ENCODE data around the gene SLC35F1.

The SLC35F1 gene

DNA sequence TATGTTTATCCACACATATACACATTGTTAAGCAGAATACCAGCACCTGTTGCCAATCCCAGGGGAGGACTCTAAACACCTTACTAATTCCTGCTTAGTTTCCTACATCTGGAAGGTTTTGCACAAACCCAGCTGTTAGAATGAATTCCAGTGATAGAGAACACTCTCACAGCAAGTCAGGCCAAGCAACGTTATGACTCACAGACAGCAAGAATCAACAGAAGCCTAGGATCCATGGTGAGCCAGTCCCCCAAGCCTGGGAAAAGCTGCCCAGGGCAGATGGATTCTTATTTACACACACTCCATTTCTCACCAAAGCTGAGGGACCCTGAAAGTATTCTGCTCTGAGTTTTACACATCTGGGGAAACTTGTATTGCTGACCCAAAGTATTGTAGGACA lies 291.7 kb downstream of the SLC35F1 start:
- no peaks in the 10 kb centered on the region for H3K9me2 ChIP-seq (ENCODE audit: low read depth, low read length)
- TF ChIP-seq EZH2 (IDR thresholded peaks at IDR 0.05; ENCODE audit: borderline replicate concordance, low read length): no peak
- TF ChIP-seq, protein P1, sequence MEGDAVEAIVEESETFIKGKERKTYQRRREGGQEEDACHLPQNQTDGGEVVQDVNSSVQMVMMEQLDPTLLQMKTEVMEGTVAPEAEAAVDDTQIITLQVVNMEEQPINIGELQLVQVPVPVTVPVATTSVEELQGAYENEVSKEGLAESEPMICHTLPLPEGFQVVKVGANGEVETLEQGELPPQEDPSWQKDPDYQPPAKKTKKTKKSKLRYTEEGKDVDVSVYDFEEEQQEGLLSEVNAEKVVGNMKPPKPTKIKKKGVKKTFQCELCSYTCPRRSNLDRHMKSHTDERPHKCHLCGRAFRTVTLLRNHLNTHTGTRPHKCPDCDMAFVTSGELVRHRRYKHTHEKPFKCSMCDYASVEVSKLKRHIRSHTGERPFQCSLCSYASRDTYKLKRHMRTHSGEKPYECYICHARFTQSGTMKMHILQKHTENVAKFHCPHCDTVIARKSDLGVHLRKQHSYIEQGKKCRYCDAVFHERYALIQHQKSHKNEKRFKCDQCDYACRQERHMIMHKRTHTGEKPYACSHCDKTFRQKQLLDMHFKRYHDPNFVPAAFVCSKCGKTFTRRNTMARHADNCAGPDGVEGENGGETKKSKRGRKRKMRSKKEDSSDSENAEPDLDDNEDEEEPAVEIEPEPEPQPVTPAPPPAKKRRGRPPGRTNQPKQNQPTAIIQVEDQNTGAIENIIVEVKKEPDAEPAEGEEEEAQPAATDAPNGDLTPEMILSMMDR (IDR thresholded peaks at IDR 0.05; ENCODE audit: low read length): no peak
- no peaks in the 10 kb centered on the region for H3K36me3 ChIP-seq (ENCODE audit: insufficient read depth, low read length)
- no peaks in the 10 kb centered on the region for H3K9me3 ChIP-seq (ENCODE audit: low read length)
- H3K27me3 ChIP-seq (ENCODE audit: insufficient read depth, low read length): no peaks in the 10 kb centered on the region
- no peaks in the 10 kb centered on the region for H3K4me1 ChIP-seq (ENCODE audit: insufficient read depth, low read length, severe bottlenecking)
- H3K9ac ChIP-seq (ENCODE audit: low read length): no peak overlapping the region
- no peaks in the 10 kb centered on the region for H3K79me2 ChIP-seq (ENCODE audit: insufficient read depth, low read length)
- no peak overlapping the region for H3K4me2 ChIP-seq (ENCODE audit: low read length)
- no peaks in the 10 kb centered on the region for H3F3A ChIP-seq (ENCODE audit: insufficient read depth, low read length)
- no peaks in the 10 kb centered on the region for H4K20me1 ChIP-seq (ENCODE audit: insufficient read depth, low read length)
- H2AFZ ChIP-seq (ENCODE audit: low read length): no peak overlapping the region
- no peak overlapping the region for H3K27ac ChIP-seq (ENCODE audit: low read depth, low read length, poor library complexity, severe bottlenecking)
- H3K4me3 ChIP-seq (ENCODE audit: low read depth, low read length, poor library complexity, severe bottlenecking): no peak overlapping the region

DNA sequence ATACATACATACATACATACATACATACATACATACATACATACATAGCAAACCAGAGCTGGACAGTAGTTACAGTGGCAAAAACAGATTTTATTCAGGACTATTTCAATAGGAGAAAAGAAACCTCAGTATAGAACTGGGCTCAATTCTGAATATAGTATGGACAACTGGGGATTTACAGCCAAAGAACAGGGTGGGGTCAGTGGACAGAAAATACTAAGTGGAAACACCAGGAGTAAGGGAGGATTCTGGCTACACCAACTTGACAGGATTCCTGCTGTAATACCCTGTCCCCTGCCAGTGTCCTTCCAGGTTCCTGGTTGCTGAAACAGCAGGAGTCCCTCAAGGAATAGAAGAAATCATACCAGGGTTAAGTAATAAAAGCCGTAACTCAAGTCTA lies 293.1 kb downstream of the SLC35F1 start:
- TF ChIP-seq, protein P1 (IDR thresholded peaks at IDR 0.05; ENCODE audit: low read length): no peak
- no peak for TF ChIP-seq EZH2 (IDR thresholded peaks at IDR 0.05; ENCODE audit: borderline replicate concordance, low read length)

DNA sequence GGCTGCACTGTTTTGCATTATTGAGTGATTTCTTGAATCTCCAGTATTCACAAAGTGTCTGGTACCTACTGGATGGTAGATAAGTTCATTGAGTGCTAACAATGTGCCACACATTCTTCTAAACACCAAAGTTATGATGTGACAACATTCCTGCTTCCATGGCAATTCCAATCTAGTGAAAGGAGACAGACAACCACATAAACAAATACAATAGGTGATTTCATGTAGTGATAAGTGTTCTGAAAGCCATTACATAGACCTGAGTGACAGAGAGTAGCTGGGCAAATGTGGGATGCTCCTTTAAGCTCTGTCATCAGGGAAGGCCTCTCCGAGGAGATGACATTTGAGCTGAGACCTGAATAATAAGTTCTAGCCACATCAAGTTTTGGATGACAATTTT lies 295.5 kb downstream of the SLC35F1 start:
- Histone ChIP-seq H3K4me1 (ENCODE audit: insufficient read depth, low read length, severe bottlenecking) (no peaks in the 10 kb centered on the region), H3K4me2 (ENCODE audit: low read length) (no peak overlapping the region), H3K9me2 (ENCODE audit: low read depth, low read length) (no peaks in the 10 kb centered on the region), H4K20me1 (ENCODE audit: insufficient read depth, low read length) (no peaks in the 10 kb centered on the region), H3K4me3 (ENCODE audit: low read depth, low read length, poor library complexity, severe bottlenecking) (no peak overlapping the region), H2AFZ (ENCODE audit: low read length) (no peak overlapping the region), H3K9me3 (ENCODE audit: low read length) (no peaks in the 10 kb centered on the region), H3K27me3 (ENCODE audit: insufficient read depth, low read length) (no peaks in the 10 kb centered on the region), H3K27ac (ENCODE audit: low read depth, low read length, poor library complexity, severe bottlenecking) (no peak overlapping the region), H3K9ac (ENCODE audit: low read length) (no peak overlapping the region), H3F3A (ENCODE audit: insufficient read depth, low read length) (no peaks in the 10 kb centered on the region), H3K36me3 (ENCODE audit: insufficient read depth, low read length) (no peaks in the 10 kb centered on the region), H3K79me2 (ENCODE audit: insufficient read depth, low read length) (no peaks in the 10 kb centered on the region)
- TF ChIP-seq, protein P1 (IDR thresholded peaks at IDR 0.05; ENCODE audit: low read length): no peak

More for the DNA sequence above, 293.1 kb downstream of the SLC35F1 start:
- Histone ChIP-seq H3K27ac (ENCODE audit: low read depth, low read length, poor library complexity, severe bottlenecking) (no peak overlapping the region), H3K4me1 (ENCODE audit: insufficient read depth, low read length, severe bottlenecking) (no peaks in the 10 kb centered on the region), H3K36me3 (ENCODE audit: insufficient read depth, low read length) (no peaks in the 10 kb centered on the region), H3K9ac (ENCODE audit: low read length) (no peak overlapping the region), H3K27me3 (ENCODE audit: insufficient read depth, low read length) (no peaks in the 10 kb centered on the region), H3K9me2 (ENCODE audit: low read depth, low read length) (no peaks in the 10 kb centered on the region), H3K4me2 (ENCODE audit: low read length) (no peak overlapping the region), H2AFZ (ENCODE audit: low read length) (no peak overlapping the region), H3K9me3 (ENCODE audit: low read length) (no peaks in the 10 kb centered on the region), H3K79me2 (ENCODE audit: insufficient read depth, low read length) (no peaks in the 10 kb centered on the region), H3K4me3 (ENCODE audit: low read depth, low read length, poor library complexity, severe bottlenecking) (no peak overlapping the region), H3F3A (ENCODE audit: insufficient read depth, low read length) (no peaks in the 10 kb centered on the region), H4K20me1 (ENCODE audit: insufficient read depth, low read length) (no peaks in the 10 kb centered on the region)
